Regular cardiac myocyte (primary cell): Measurements from ENCODE around the gene INO80C. TPM values are rescaled to one million over a fixed set of nuclear protein-coding genes. Genes with fewer than 3 reads are reported as not detected.

Experiments used
- total RNA-seq: library from RNA; depleted of rRNA; stranded (reverse); fragments of >200 nt; gene quantifications from 2 replicates; pipeline ENCODE4 v1.2.3, GENCODE V29; 2014

Gene INO80C, protein sequence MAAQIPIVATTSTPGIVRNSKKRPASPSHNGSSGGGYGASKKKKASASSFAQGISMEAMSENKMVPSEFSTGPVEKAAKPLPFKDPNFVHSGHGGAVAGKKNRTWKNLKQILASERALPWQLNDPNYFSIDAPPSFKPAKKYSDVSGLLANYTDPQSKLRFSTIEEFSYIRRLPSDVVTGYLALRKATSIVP
- 7.3 and 14.2 TPM in 2 replicates for total RNA-seq

DNA sequence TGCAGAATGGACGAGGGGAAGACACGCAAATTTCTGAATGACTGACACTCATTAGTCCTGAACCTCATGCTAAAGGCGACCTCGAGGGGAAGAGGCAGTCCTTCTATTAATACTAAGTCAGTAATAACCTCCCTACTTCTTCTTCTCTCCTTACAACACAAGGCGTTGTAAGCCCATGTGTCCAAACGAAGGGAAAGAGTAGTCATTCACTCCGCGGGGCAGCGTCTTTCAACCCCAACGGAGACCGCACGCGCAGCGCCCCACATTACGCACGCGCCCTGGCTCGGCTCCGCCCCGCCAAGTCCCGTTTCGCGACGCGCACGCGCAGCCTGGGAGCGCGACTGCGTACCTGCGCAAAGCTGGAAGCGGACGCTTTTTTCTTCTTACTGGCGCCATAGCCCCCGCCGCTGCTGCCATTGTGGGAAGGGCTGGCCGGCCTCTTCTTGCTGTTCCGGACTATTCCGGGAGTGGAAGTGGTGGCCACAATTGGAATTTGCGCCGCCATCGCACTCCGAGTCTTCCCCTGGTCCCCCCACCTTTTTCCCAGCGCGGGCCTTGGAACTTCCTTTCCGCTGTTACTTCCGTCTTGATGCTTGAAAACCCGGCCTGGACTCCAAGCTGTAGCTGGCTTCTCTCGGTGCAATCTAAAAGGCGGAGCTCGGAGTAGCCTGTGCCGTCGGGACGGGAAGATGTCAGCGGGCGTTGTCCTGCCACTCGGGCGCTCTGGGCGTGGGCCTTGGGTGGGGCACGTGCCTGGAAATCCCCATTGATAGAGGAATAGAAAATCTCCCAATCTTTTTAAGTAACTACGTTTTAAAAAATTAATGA lies at the start of gene INO80C:
Gene INO80C (minus strand): TSS at position 591 of the 828 bp plus-strand sequence. CDS start 86 bp downstream, at position 505.

Other genes starting within 250 kb of the INO80C start
- gene ZSCAN30, start 207.7 kb downstream of the INO80C start, total RNA-seq, result 13.8 and 25.9 TPM in 2 replicates
- gene ZNF24, start 153.5 kb downstream of the INO80C start, total RNA-seq, result 34.1 and 35.5 TPM in 2 replicates
- 1.3 and 2.0 TPM in 2 replicates for gene ZNF396, start 120.6 kb downstream of the INO80C start, total RNA-seq
- 190 and 202 TPM in 2 replicates for gene GALNT1, start 83.8 kb upstream of the INO80C start, total RNA-seq